C4-2B (cell line): ENCODE measurements around the gene TTYH3.

Source experiments
- CTCF ChIP-seq: fragments of 450-650 bp; conservative IDR thresholded peaks from 2 replicates; pipeline ENCODE4 v1.5.1; 2017; ENCODE audit warnings: mild to moderate bottlenecking
- ZFX ChIP-seq: fragments of 450-650 bp; IDR thresholded peaks from 2 replicates; pipeline ENCODE4 v1.6.1; 2017

GRCh38 chr7:2657920-2658671, 26.3 kb downstream of the TTYH3 start:
- no peak for TF ChIP-seq CTCF
- TF ChIP-seq ZFX: no peak
